A549 (cell line): ENCODE measurements around the gene CDK5RAP2.

Experiments used
- CEBPB ChIP-seq, 2 experiments: fragments of >200 bp in 1 of 2; sonication (Bioruptor Twin) in 1 of 2; formaldehyde crosslinking in 1 of 2; IDR thresholded peaks; 2 replicates each; pipeline ENCODE4 v1.6.1; 2012 to 2016
- CHD2 ChIP-seq: fragments of 150-350 bp; IDR thresholded peaks from 2 replicates; pipeline ENCODE4 v1.6.1; 2014; ENCODE audit warnings: low read length; ENCODE audit not compliant: partially characterized antibody
- CTCF ChIP-seq: fragments of >200 bp; sonication (Bioruptor Twin); formaldehyde crosslinking; IDR thresholded peaks from 3 replicates; pipeline ENCODE4 v1.5.1; 2016
- EP300 ChIP-seq, 2 experiments: fragments of >200 bp; sonication (Bioruptor Twin); formaldehyde crosslinking; IDR thresholded peaks; 2 replicates in 1 of 2; 3 replicates in 1 of 2; pipeline ENCODE4 v1.6.1; 2016 to 2017
- MAX ChIP-seq: IDR thresholded peaks from 2 replicates; pipeline ENCODE4 v1.6.1; 2012
- MAZ ChIP-seq: fragments of 150-350 bp; IDR thresholded peaks from 2 replicates; pipeline ENCODE4 v1.6.1; 2014; ENCODE audit warnings: antibody characterized with exemption, low read depth, low read length, borderline replicate concordance
- MYC ChIP-seq: IDR thresholded peaks from 2 replicates; pipeline ENCODE4 v1.6.1; 2012; ENCODE audit warnings: mild to moderate bottlenecking, inconsistent platforms, low read length, improper control_type of control experiment, borderline replicate concordance
- POLR2A ChIP-seq: IDR thresholded peaks from 2 replicates; pipeline ENCODE4 v1.6.1; 2012; ENCODE audit warnings: mild to moderate bottlenecking, low read length
- RAD21 ChIP-seq, 2 experiments: fragments of >200 bp in 1 of 2; sonication (Bioruptor Twin) in 1 of 2; formaldehyde crosslinking in 1 of 2; IDR thresholded peaks in 1 of 2; conservative IDR thresholded peaks in 1 of 2; 2 replicates in 1 of 2; 3 replicates in 1 of 2; pipeline ENCODE4 v1.6.1; 2012 to 2018; ENCODE audit warnings: inconsistent platforms in 1 of 2
- REST ChIP-seq: fragments of 200-600 bp; sonication (generic); IDR thresholded peaks from 2 replicates; pipeline ENCODE4 v1.6.1; 2016; ENCODE audit warnings: antibody characterized with exemption, mild to moderate bottlenecking, moderate library complexity
- RNF2 ChIP-seq: fragments of 200-600 bp; sonication (generic); IDR thresholded peaks from 2 replicates; pipeline ENCODE4 v1.6.1; 2016; ENCODE audit warnings: low read depth, mild to moderate bottlenecking, antibody characterized with exemption, moderate library complexity, borderline replicate concordance
- SMC3 ChIP-seq: fragments of >200 bp; sonication (Bioruptor Twin); formaldehyde crosslinking; IDR thresholded peaks from 3 replicates; pipeline ENCODE4 v1.6.1; 2018; ENCODE audit warnings: inconsistent platforms
- SREBF2 ChIP-seq: fragments of 450-650 bp; IDR thresholded peaks from 2 replicates; pipeline ENCODE4 v1.6.1; 2014; ENCODE audit warnings: mild to moderate bottlenecking, moderate library complexity
- TF ChIP-seq, protein P1 (sequence below): fragments of 450-650 bp; IDR thresholded peaks from 2 replicates; pipeline ENCODE4 v1.6.1; 2014; ENCODE audit warnings: antibody characterized with exemption

DNA sequence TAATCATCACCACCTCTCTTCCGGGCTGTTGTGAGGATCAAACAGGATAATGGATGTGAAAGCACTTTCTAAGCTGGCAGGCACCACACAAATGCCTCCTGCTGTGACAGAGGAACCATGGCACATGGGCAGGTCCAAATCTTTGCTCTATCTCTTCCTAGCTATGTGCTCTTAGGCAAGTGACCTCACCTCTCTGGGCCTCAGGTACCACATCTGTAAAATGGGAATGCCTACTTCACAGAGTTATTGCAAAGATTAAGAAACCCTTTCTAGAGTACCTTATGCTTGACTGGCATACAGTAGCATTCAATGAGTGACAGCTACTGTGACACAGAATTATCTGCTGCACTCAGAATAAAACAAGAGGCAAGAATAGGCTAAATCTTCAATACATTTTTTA is 51.6 kb downstream of the CDK5RAP2 start:
- no peak for TF ChIP-seq SREBF2
- no peak for TF ChIP-seq SMC3
- TF ChIP-seq, protein P1, sequence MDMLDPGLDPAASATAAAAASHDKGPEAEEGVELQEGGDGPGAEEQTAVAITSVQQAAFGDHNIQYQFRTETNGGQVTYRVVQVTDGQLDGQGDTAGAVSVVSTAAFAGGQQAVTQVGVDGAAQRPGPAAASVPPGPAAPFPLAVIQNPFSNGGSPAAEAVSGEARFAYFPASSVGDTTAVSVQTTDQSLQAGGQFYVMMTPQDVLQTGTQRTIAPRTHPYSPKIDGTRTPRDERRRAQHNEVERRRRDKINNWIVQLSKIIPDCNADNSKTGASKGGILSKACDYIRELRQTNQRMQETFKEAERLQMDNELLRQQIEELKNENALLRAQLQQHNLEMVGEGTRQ, result no peak
- no peak for TF ChIP-seq CHD2
- TF ChIP-seq CTCF, result no peak
- TF ChIP-seq MYC, result no peak
- TF ChIP-seq REST, result no peak
- no peak for TF ChIP-seq RNF2
- no peak for TF ChIP-seq MAX
- TF ChIP-seq POLR2A, result no peak
- TF ChIP-seq MAZ, result no peak
- TF ChIP-seq CEBPB (IDR thresholded peaks at IDR 0.05), result no peak
- no peak for TF ChIP-seq EP300 (IDR thresholded peaks at IDR 0.05)
- TF ChIP-seq RAD21 (conservative IDR thresholded peaks at IDR 0.05 in 1 of 2, IDR thresholded peaks at IDR 0.05 in 1 of 2), result no peak
